Cardiac fibroblast (primary cell): ENCODE data around the gene PRKAR1A.

Experiments
- DNase-seq, 2 donors: peaks; one replicate each; pipeline versions ENCODE4 v3.0.0 to v3.0.0-alpha.2; 2010; ENCODE audit warnings: low read depth in 2 of 2
- H3K4me3 ChIP-seq, 2 donors: replicated peaks in 1 of 2; 1 replicate in 1 of 2; 2 replicates in 1 of 2; pipeline ENCODE4 v1.5.1; 2011; ENCODE audit warnings: low read depth in 2 of 2, low read length in 2 of 2, mild to moderate bottlenecking in 2 of 2, moderate library complexity in 1 of 2
- CTCF ChIP-seq: IDR thresholded peaks from one replicate; pipeline ENCODE4 v1.5.1; 2011; ENCODE audit warnings: low read depth, mild to moderate bottlenecking, low read length, inconsistent platforms

PRKAR1A gene

GRCh38 chr17:68584581-68585303 lies 72.5 kb downstream of the PRKAR1A start:
- DNase-seq: no peak
- no peak for TF ChIP-seq CTCF
- no peak overlapping the region for H3K4me3 ChIP-seq

- no peak for TF ChIP-seq CTCF
- DNase-seq: no peak
- H3K4me3 ChIP-seq: no peak overlapping the region
These were observed 73.4 kb downstream of the PRKAR1A start for GRCh38 chr17:68585643-68586042.

- TF ChIP-seq CTCF: no peak
These were observed 74.8 kb downstream of the PRKAR1A start for GRCh38 chr17:68587026-68587425.

GRCh38 chr17:68587847-68588246 lies 75.6 kb downstream of the PRKAR1A start:
- TF ChIP-seq CTCF: no peak
- DNase-seq: peak; percentile 65 to 66

More at GRCh38 chr17:68587026-68587425, 74.8 kb downstream of the PRKAR1A start:
- no peak overlapping the region for H3K4me3 ChIP-seq
- DNase-seq: no peak

GRCh38 chr17:68588362-68588761 lies 76.1 kb downstream of the PRKAR1A start:
- no peak for DNase-seq
- no peak overlapping the region for H3K4me3 ChIP-seq
- no peak for TF ChIP-seq CTCF

More at GRCh38 chr17:68587847-68588246, 75.6 kb downstream of the PRKAR1A start:
- H3K4me3 ChIP-seq: no peak overlapping the region

- no peak for TF ChIP-seq CTCF
- no peak overlapping the region for H3K4me3 ChIP-seq
- no peak for DNase-seq
These were observed 76.9 kb downstream of the PRKAR1A start for GRCh38 chr17:68589086-68589485.

GRCh38 chr17:68591583-68591982 lies 79.4 kb downstream of the PRKAR1A start:
- peak in 1 of 2 donors; percentile 34 for DNase-seq
- H3K4me3 ChIP-seq: no peak overlapping the region

More at GRCh38 chr17:68591583-68591982, 79.4 kb downstream of the PRKAR1A start:
- TF ChIP-seq CTCF: no peak
